Measurements from ENCODE around the gene VAPA.

- no peak for TF ChIP-seq CTCF (IDR thresholded peaks at IDR 0.05)
- no peak for TF ChIP-seq EZH2 (IDR thresholded peaks at IDR 0.05; ENCODE audit: borderline replicate concordance, insufficient read depth, low read depth, low read length, poor library complexity, severe bottlenecking)
Observed at GRCh38 chr18:9916808-9917207, 3.0 kb downstream of the VAPA start.

Measured in B cell (primary cell).